ENCODE data around the gene TMEM8B. TPM values are rescaled to one million over a fixed set of nuclear protein-coding genes. Genes with fewer than 3 reads are reported as not detected.

Gene TMEM8B
- total RNA-seq (2022): 4.6 and 7.0 TPM in 2 replicates
- percentile 41 among the genes with signal in this experiment for Bru-seq, nascent RNA
- BruChase-seq, experiment 1, labeled RNA remaining after a 6-hour chase: percentile 49 among the genes with signal in this experiment
- percentile 46 among the genes with signal in this experiment for BruChase-seq, experiment 2, labeled RNA remaining after a 2-hour chase
- long read RNA-seq, partial matches to known transcripts: 4 of 9 reads
- long read RNA-seq, other reads (novel, unspliced or antisense): 5 of 9 reads

- Mint-ChIP-seq H3K27me3 (ENCODE audit: insufficient read depth, unreplicated experiment) (no peaks in the 10 kb centered on the region), H3K9me3 (ENCODE audit: unreplicated experiment) (no peaks in the 10 kb centered on the region), H3K4me3 (ENCODE audit: unreplicated experiment) (peak within 1 kb of the TSS; percentile 81), H3K36me3 (ENCODE audit: insufficient read depth, unreplicated experiment) (no peaks in the 10 kb centered on the region), H3K27ac (ENCODE audit: low read depth, unreplicated experiment) (peak within 1 kb of the TSS; percentile 71), H3K4me1 (ENCODE audit: insufficient read depth, unreplicated experiment) (peaks cover 41% of the 10 kb centered on the region)
- TF ChIP-seq, protein P1, sequence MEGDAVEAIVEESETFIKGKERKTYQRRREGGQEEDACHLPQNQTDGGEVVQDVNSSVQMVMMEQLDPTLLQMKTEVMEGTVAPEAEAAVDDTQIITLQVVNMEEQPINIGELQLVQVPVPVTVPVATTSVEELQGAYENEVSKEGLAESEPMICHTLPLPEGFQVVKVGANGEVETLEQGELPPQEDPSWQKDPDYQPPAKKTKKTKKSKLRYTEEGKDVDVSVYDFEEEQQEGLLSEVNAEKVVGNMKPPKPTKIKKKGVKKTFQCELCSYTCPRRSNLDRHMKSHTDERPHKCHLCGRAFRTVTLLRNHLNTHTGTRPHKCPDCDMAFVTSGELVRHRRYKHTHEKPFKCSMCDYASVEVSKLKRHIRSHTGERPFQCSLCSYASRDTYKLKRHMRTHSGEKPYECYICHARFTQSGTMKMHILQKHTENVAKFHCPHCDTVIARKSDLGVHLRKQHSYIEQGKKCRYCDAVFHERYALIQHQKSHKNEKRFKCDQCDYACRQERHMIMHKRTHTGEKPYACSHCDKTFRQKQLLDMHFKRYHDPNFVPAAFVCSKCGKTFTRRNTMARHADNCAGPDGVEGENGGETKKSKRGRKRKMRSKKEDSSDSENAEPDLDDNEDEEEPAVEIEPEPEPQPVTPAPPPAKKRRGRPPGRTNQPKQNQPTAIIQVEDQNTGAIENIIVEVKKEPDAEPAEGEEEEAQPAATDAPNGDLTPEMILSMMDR (IDR thresholded peaks at IDR 0.05; ENCODE audit: unreplicated experiment): no peak
- ChIA-PET CTCF (no interaction called here), POLR2A (interaction anchor here (0.9 to 1.2 kb wide), 6 partner anchors 13 to 53 kb away, joined by 3 to 6 read pairs (median 3); partner anchors contain the start of gene HINT2)
- BruUV-seq (replicated peaks): no TSS peak
- intact Hi-C loops (cut with micrococcal nuclease): no loop called here
- peak; percentile 91 for DNase-seq (ENCODE audit: unreplicated experiment)
Observed at GRCh38 chr9:35829084-35829763, at the start of gene TMEM8B. TSS of gene TMEM8B (plus strand) at chr9:35829228. CDS start at chr9:35829448, 220 bp downstream.

- H3K4me3 Mint-ChIP-seq (ENCODE audit: unreplicated experiment): no peak overlapping the region
- DNase-seq (ENCODE audit: unreplicated experiment): no peak
- no TSS peak for BruUV-seq (replicated peaks)
- TF ChIP-seq, protein P1 (IDR thresholded peaks at IDR 0.05; ENCODE audit: unreplicated experiment): no peak
- ChIA-PET POLR2A (no interaction called here), CTCF (interaction anchor here (0.8 to 1.4 kb wide), 3 partner anchors 8 to 44 kb away, joined by 3 to 9 read pairs (median 3); no protein-coding TSS in a partner anchor)
- H3K27ac Mint-ChIP-seq (ENCODE audit: low read depth, unreplicated experiment): no peak overlapping the region
- H3K27me3 Mint-ChIP-seq (ENCODE audit: insufficient read depth, unreplicated experiment): no peaks in the 10 kb centered on the region
- intact Hi-C loops (cut with micrococcal nuclease): loop anchor here (5.0 kb wide), 1 partner anchor 34 kb away; the partner anchor contains the start of genes GBA2 and RGP1
- H3K4me1 Mint-ChIP-seq (ENCODE audit: insufficient read depth, unreplicated experiment): no peaks in the 10 kb centered on the region
- H3K9me3 Mint-ChIP-seq (ENCODE audit: unreplicated experiment): no peaks in the 10 kb centered on the region
- H3K36me3 Mint-ChIP-seq (ENCODE audit: insufficient read depth, unreplicated experiment): peaks cover 22% of the 10 kb centered on the region
Observed at GRCh38 chr9:35781066-35781465, 48.0 kb upstream of the TMEM8B start.

- Mint-ChIP-seq H3K4me1 (ENCODE audit: insufficient read depth, unreplicated experiment) (no peaks in the 10 kb centered on the region), H3K9me3 (ENCODE audit: unreplicated experiment) (no peaks in the 10 kb centered on the region), H3K36me3 (ENCODE audit: insufficient read depth, unreplicated experiment) (peaks cover 24% of the 10 kb centered on the region), H3K4me3 (ENCODE audit: unreplicated experiment) (no peak overlapping the region), H3K27me3 (ENCODE audit: insufficient read depth, unreplicated experiment) (no peaks in the 10 kb centered on the region), H3K27ac (ENCODE audit: low read depth, unreplicated experiment) (no peak overlapping the region)
- ChIA-PET CTCF (interaction anchor here (1.0 kb wide), 1 partner anchor 42 kb away, joined by 3 read pairs; no protein-coding TSS in a partner anchor), POLR2A (interaction anchor here (0.6 kb wide), 2 partner anchors 31 to 134 kb away, joined by 3 to 4 read pairs; no protein-coding TSS in a partner anchor)
- BruUV-seq (replicated peaks): no TSS peak
- TF ChIP-seq, protein P1 (IDR thresholded peaks at IDR 0.05; ENCODE audit: unreplicated experiment): no peak
- intact Hi-C loops (cut with micrococcal nuclease): loop anchor here (5.0 kb wide), 1 partner anchor 36 kb away; the partner anchor contains the start of genes GBA2 and RGP1
- no peak for DNase-seq (ENCODE audit: unreplicated experiment)
Observed at GRCh38 chr9:35783418-35783817, 45.6 kb upstream of the TMEM8B start.

- no peak for DNase-seq (ENCODE audit: unreplicated experiment)
- intact Hi-C loops (cut with micrococcal nuclease): loop anchor here (5.0 kb wide), 1 partner anchor 57 kb away; the partner anchor contains the start of genes CREB3 and TLN1
- Mint-ChIP-seq H3K27me3 (ENCODE audit: insufficient read depth, unreplicated experiment) (no peaks in the 10 kb centered on the region), H3K27ac (ENCODE audit: low read depth, unreplicated experiment) (no peak overlapping the region), H3K36me3 (ENCODE audit: insufficient read depth, unreplicated experiment) (peaks cover 15% of the 10 kb centered on the region), H3K4me3 (ENCODE audit: unreplicated experiment) (no peak overlapping the region), H3K9me3 (ENCODE audit: unreplicated experiment) (no peaks in the 10 kb centered on the region), H3K4me1 (ENCODE audit: insufficient read depth, unreplicated experiment) (no peaks in the 10 kb centered on the region)
- CTCF ChIA-PET: interaction anchor here (0.6 to 3.8 kb wide), 44 partner anchors 9 to 265 kb away, joined by 3 to 63 read pairs (median 6); partner anchors contain the start of genes HINT2 and SPAG8
- BruUV-seq (replicated peaks): no TSS peak
- POLR2A ChIA-PET: interaction anchor here (0.6 to 1.5 kb wide), 6 partner anchors 9 to 185 kb away, joined by 3 to 4 read pairs (median 3); partner anchors contain the start of gene SPAG8
- TF ChIP-seq, protein P1 (IDR thresholded peaks at IDR 0.05; ENCODE audit: unreplicated experiment): no peak
Observed at GRCh38 chr9:35789541-35789940, 39.5 kb upstream of the TMEM8B start.
